ENCODE measurements around the gene SPINDOC. TPM values are rescaled to one million over a fixed set of nuclear protein-coding genes. Genes with fewer than 3 reads are reported as not detected.

Gene SPINDOC
- total RNA-seq, 1 experiment from 2014 or later, result 121 TPM

GRCh38 chr11:63813563-63814382 is 517 bp downstream of the SPINDOC start:
- Histone ChIP-seq H3K18ac (ENCODE audit: insufficient read length, low read depth, low read length) (peak overlapping the region; percentile 31), H2BK120ac (ENCODE audit: low read depth, low read length, poor library complexity, severe bottlenecking) (no peak overlapping the region), H2AK5ac (ENCODE audit: insufficient read length, low read length) (no peak overlapping the region), H3K79me2 (ENCODE audit: insufficient read depth, low read length) (peaks cover 20% of the 10 kb centered on the region), H4K5ac (ENCODE audit: insufficient read length, low read depth, low read length) (no peak overlapping the region), H3K4me2 (ENCODE audit: insufficient read depth, insufficient read length, low read length) (peak overlapping the region; percentile 99), H4K20me1 (ENCODE audit: control insufficient read depth, insufficient read depth, insufficient read length) (peaks cover 3% of the 10 kb centered on the region), H4K91ac (ENCODE audit: insufficient read length, low read depth, low read length) (no peak overlapping the region), H2BK20ac (ENCODE audit: low read depth, low read length, poor library complexity, severe bottlenecking) (no peak overlapping the region), H2BK12ac (ENCODE audit: insufficient read length, low read depth, low read length) (no peak overlapping the region), H3K23ac (ENCODE audit: insufficient read length, low read depth, low read length) (no peak overlapping the region), H3K14ac (ENCODE audit: insufficient read depth, low read length) (peak overlapping the region; percentile 77), H3K27me3 (ENCODE audit: insufficient read depth, low read length) (no peaks in the 10 kb centered on the region), H2AFZ (ENCODE audit: low read length) (no peak overlapping the region), H3K9me3 (ENCODE audit: control insufficient read depth, low read depth, low read length) (no peaks in the 10 kb centered on the region), H4K8ac (replicated peaks; ENCODE audit: insufficient read length, low read depth, low read length) (no peak overlapping the region), H3T11ph (ENCODE audit: low read length) (no peak overlapping the region), H2BK5ac (ENCODE audit: insufficient read length, low read length) (no peak overlapping the region), H3K56ac (ENCODE audit: insufficient read length, low read depth, low read length) (no peak overlapping the region), H3K4ac (ENCODE audit: low read depth, low read length) (no peak overlapping the region), H2BK15ac (ENCODE audit: low read depth, low read length) (no peak overlapping the region), H3K4me1 (ENCODE audit: insufficient read depth, low read length) (peaks cover 3% of the 10 kb centered on the region; the same call in 1 of the 2 replicates), H3K27ac (ENCODE audit: insufficient read length, low read depth, low read length) (no peak overlapping the region), H3K23me2 (ENCODE audit: insufficient read length, low read depth, low read length, poor library complexity, severe bottlenecking) (peaks cover 10% of the 10 kb centered on the region), H3K9ac (ENCODE audit: extremely low read depth, insufficient read length, low read length) (peak overlapping the region; percentile 84), H3K79me1 (ENCODE audit: insufficient read depth, low read depth, low read length, poor library complexity, severe bottlenecking) (peaks cover 7% of the 10 kb centered on the region)
- TF ChIP-seq CTCF (conservative IDR thresholded peaks at IDR 0.05), result no peak
- Mint-ChIP-seq H3K9me3 (no peaks in the 10 kb centered on the region), H3K4me1 (peaks cover 34 to 35% of the 10 kb centered on the region in 2 experiments), H3K36me3 (ENCODE audit: insufficient read depth in 1 of 3, low read depth in 3 of 3) (peaks cover 25 to 40% (median 37%) of the 10 kb centered on the region in 3 experiments; a peak in 6 of 7 replicates), H3K27ac (peak overlapping the region in 2 of 3 experiments; percentile 40 to 68; a peak in 3 of 7 replicates), H3K4me3 (peak overlapping the region; percentile 86 to 92), H3K27me3 (ENCODE audit: low read depth) (peaks cover 8% of the 10 kb centered on the region; the same call in 1 of the 2 replicates)
- no CpG with 5 or more reads among the region's 74 CpGs for WGBS (ENCODE audit: extremely low coverage, insufficient read length, low lambda C conversion rate)
- DNase-seq, result no peak

Measured in H9 (cell line).